Cardiac muscle cell (in vitro differentiated cells and primary cell): ENCODE data around the gene ADAP1. TPM values are rescaled to one million over a fixed set of nuclear protein-coding genes. Genes with fewer than 3 reads are reported as not detected.

ENCODE experiments used
- DNase-seq, 2 donors: peaks; one replicate each; pipeline versions ENCODE4 v3.0.0 to v3.0.0-alpha.2; 2010 to 2017; ENCODE audit warnings: low read depth in 1 of 2, low spot score in 1 of 2
- H3K27ac ChIP-seq: fragments of 200-600 bp; sonication (generic); 2 replicates; pipeline ENCODE4 v1.5.1; 2016
- H3K27me3 ChIP-seq: fragments of 200-600 bp; sonication (generic); 2 replicates; pipeline ENCODE4 v1.6.0; 2016; ENCODE audit warnings: control low read depth
- H3K36me3 ChIP-seq: fragments of 200-600 bp; sonication (generic); 2 replicates; pipeline ENCODE4 v1.5.1; 2016; ENCODE audit warnings: control low read depth
- H3K4me1 ChIP-seq: fragments of 200-600 bp; sonication (generic); 2 replicates; pipeline ENCODE4 v1.8.1; 2017; ENCODE audit warnings: low read depth, mild to moderate bottlenecking, mixed run types
- H3K4me3 ChIP-seq: fragments of 200-600 bp; sonication (generic); 2 replicates; pipeline ENCODE4 v1.5.1; 2016; ENCODE audit warnings: mild to moderate bottlenecking
- H3K9me3 ChIP-seq: fragments of 200-600 bp; sonication (generic); 2 replicates; pipeline ENCODE4 v1.5.1; 2017; ENCODE audit warnings: low read depth, mild to moderate bottlenecking, control low read depth
- polyA plus RNA-seq: library from polyadenylated mRNA; unstranded; fragments of >200 nt; fragmentation: Nextera tagmentation; extraction: Ambion mirVana; gene quantifications from 2 replicates; pipeline ENCODE4 v1.2.1, GENCODE V29; 2016
- total RNA-seq: library from RNA; depleted of rRNA; stranded (reverse); fragments of >200 nt; gene quantifications from 2 replicates; pipeline ENCODE4 v1.2.3, GENCODE V29; 2016
- TF ChIP-seq, protein P1 (sequence below): IDR thresholded peaks from 2 replicates; pipeline ENCODE4 v1.5.1; 2012; ENCODE audit warnings: low read depth, mild to moderate bottlenecking, low read length

Gene ADAP1
- total and polyA plus RNA-seq, 2 experiments from 2014 or later: 12.0 to 14.4 TPM

DNA sequence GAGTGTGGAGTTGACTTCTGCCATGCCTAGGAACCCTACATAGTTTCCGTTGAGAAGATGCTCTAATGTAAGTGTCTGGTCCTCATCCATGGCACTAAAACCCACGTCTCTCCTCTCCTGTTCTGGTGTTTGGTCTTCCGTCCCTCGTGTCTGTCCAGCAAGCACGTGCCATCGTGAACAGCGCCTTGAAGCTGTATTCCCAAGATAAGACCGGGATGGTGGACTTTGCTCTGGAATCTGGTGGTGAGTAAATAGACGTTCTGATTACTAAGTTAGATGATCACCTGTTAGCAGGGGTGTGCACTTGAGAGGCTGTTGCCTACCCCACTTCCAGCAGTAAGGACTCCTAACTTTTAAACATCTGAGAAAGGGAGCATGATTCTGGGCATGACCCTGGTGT, 93.3 kb downstream of the ADAP1 start:
- Histone ChIP-seq H3K4me3 (no peak overlapping the region), H3K9me3 (no peaks in the 10 kb centered on the region), H3K27me3 (no peaks in the 10 kb centered on the region), H3K36me3 (peaks cover 70% of the 10 kb centered on the region), H3K4me1 (no peaks in the 10 kb centered on the region), H3K27ac (no peak overlapping the region)
- no peak for DNase-seq
- TF ChIP-seq, protein P1, sequence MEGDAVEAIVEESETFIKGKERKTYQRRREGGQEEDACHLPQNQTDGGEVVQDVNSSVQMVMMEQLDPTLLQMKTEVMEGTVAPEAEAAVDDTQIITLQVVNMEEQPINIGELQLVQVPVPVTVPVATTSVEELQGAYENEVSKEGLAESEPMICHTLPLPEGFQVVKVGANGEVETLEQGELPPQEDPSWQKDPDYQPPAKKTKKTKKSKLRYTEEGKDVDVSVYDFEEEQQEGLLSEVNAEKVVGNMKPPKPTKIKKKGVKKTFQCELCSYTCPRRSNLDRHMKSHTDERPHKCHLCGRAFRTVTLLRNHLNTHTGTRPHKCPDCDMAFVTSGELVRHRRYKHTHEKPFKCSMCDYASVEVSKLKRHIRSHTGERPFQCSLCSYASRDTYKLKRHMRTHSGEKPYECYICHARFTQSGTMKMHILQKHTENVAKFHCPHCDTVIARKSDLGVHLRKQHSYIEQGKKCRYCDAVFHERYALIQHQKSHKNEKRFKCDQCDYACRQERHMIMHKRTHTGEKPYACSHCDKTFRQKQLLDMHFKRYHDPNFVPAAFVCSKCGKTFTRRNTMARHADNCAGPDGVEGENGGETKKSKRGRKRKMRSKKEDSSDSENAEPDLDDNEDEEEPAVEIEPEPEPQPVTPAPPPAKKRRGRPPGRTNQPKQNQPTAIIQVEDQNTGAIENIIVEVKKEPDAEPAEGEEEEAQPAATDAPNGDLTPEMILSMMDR: no peak

DNA sequence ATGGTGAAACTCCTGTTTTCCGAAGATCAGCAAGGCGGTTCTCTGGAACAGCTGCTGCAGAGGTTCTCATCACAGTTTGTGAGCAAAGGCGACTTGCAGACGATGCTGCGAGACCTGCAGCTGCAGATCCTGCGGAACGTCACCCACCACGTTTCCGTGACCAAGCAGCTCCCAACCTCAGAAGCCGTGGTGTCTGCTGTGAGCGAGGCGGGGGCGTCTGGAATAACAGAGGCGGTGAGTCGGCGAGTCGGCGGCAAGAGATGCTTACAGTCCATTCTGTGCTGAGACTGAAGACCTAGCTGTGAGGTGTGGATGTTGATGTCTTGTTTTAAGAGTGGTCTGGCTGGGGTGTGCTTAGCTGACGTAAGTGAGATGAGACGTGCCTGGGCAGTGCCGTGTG, 94.3 kb downstream of the ADAP1 start:
- Histone ChIP-seq H3K27me3 (no peaks in the 10 kb centered on the region), H3K9me3 (no peaks in the 10 kb centered on the region), H3K4me1 (no peaks in the 10 kb centered on the region), H3K4me3 (no peak overlapping the region), H3K36me3 (peaks cover 69% of the 10 kb centered on the region), H3K27ac (no peak overlapping the region)
- DNase-seq: no peak
- TF ChIP-seq, protein P1: no peak

DNA sequence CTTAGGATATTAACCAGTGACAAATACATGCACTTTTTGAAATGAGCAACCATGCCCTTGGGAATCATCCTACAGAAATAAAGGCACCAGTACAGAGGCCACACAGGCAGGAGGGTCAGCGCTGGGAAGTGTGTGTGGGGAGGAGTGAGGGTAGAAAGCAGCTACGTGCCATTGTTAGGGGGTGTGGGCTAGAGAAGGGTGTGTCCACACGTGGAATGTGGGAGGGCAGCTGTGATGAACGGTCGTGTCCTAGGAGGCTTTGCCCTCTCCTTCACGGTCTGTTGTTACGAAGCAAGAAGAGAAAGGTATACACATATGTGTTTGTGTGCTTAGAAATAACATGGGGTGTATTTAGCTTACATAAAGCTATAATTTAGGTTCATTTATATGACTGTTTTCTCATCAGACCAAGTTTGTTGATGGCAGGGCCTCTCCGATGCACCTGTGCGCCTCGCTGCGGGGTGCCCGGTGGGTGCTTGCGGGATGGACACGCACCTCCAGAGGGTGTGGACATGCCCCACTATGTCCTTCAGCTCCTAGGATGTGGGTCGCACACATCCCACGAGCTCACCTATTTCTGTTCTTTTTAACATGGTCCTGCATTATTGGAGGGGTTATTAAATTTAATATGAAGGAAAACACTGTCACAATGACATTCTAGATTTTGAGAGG, 95.0 kb downstream of the ADAP1 start:
- Histone ChIP-seq H3K27me3 (no peaks in the 10 kb centered on the region), H3K27ac (no peak overlapping the region), H3K9me3 (no peaks in the 10 kb centered on the region), H3K4me3 (no peak overlapping the region), H3K36me3 (peaks cover 71% of the 10 kb centered on the region), H3K4me1 (no peaks in the 10 kb centered on the region)
- TF ChIP-seq, protein P1: no peak
- DNase-seq: no peak

DNA sequence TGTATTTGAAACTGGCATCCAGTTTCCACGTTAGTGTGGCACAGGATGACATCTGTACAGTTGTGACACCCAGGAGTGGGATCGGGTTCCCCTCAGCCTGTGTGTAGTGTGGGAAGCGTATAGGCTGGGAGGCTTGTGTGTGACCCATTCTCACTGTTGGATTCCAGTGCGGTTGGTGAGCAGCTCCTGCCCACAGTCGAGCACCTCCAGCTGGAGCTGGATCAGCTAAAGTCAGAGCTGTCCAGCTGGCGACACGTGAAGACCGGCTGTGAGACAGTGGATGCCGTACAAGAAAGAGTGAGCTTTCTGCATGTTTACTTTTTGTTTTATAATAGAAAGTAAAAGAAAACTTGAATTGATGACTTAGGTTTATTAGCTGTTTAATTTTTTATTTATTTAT, 96.8 kb downstream of the ADAP1 start:
- Histone ChIP-seq H3K4me1 (no peaks in the 10 kb centered on the region), H3K36me3 (peaks cover 80% of the 10 kb centered on the region), H3K9me3 (no peaks in the 10 kb centered on the region), H3K4me3 (no peak overlapping the region), H3K27ac (no peak overlapping the region), H3K27me3 (no peaks in the 10 kb centered on the region)
- no peak for DNase-seq
- TF ChIP-seq, protein P1: no peak

DNA sequence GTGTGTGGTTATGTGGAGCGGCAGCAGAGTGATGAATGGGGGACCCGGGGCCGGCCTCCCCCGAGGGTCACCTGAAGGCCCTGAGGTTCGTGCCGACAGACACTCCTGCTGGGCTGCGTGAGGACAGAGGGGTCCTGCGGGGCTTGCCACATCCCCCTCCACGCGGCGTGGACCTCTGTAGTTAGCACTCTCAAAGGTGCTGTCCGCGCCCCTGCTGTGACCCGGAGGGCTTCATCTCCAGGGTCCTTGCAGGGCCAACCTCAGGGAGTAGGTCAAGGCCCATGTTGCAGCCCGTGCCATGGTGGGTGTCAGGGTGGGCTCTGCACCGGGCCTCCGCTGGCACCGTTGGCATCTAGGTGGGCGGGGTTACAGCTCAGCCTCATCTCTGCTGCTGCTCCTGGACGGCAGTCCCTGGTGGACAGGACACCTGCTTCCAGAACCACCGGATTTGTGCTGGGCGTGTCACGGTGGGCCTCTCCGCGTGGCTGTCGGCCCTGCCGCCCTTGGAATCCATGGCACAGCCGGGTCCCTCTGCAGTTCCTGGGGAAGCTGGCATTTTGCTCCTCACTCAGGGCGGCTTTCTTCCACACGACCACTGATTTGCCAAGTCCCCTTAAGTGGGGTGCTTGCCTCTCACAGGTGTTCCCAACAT, 97.9 kb downstream of the ADAP1 start:
- no peak for DNase-seq
- no peaks in the 10 kb centered on the region for H3K27me3 ChIP-seq
- no peaks in the 10 kb centered on the region for H3K9me3 ChIP-seq
- H3K27ac ChIP-seq: no peak overlapping the region
- peaks cover 79% of the 10 kb centered on the region for H3K36me3 ChIP-seq
- TF ChIP-seq, protein P1: no peak
- no peak overlapping the region for H3K4me3 ChIP-seq
- H3K4me1 ChIP-seq: no peaks in the 10 kb centered on the region
